Peyer's patch (tissue), 4 donors: Measurements from ENCODE around the gene NFASC.

Source experiments
- POLR2A ChIP-seq, 2 donors: fragments of 450-650 bp; IDR thresholded peaks; one replicate each; pipeline ENCODE4 v1.5.1; 2017; ENCODE audit warnings: antibody characterized with exemption in 2 of 2, mild to moderate bottlenecking in 2 of 2, moderate library complexity in 2 of 2
- TF ChIP-seq, protein P1 (sequence below), 6 experiments: fragments of 450-650 bp in 4 of 6; fragments of 200-600 bp in 2 of 6; sonication (generic) in 1 of 6; IDR thresholded peaks; one replicate each; pipeline ENCODE4 v1.5.1; 2017 to 2019; ENCODE audit warnings: antibody characterized with exemption in 6 of 6, mild to moderate bottlenecking in 3 of 6, moderate library complexity in 1 of 6

GRCh38 chr1:204894031-204894430 lies 23.4 kb downstream of the NFASC start:
- no peak for TF ChIP-seq POLR2A (IDR thresholded peaks at IDR 0.05)
- TF ChIP-seq, protein P1, sequence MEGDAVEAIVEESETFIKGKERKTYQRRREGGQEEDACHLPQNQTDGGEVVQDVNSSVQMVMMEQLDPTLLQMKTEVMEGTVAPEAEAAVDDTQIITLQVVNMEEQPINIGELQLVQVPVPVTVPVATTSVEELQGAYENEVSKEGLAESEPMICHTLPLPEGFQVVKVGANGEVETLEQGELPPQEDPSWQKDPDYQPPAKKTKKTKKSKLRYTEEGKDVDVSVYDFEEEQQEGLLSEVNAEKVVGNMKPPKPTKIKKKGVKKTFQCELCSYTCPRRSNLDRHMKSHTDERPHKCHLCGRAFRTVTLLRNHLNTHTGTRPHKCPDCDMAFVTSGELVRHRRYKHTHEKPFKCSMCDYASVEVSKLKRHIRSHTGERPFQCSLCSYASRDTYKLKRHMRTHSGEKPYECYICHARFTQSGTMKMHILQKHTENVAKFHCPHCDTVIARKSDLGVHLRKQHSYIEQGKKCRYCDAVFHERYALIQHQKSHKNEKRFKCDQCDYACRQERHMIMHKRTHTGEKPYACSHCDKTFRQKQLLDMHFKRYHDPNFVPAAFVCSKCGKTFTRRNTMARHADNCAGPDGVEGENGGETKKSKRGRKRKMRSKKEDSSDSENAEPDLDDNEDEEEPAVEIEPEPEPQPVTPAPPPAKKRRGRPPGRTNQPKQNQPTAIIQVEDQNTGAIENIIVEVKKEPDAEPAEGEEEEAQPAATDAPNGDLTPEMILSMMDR (IDR thresholded peaks at IDR 0.05), result no peak
